Hepatocyte (in vitro differentiated cells): Measurements from ENCODE around the gene LAP3. TPM values are rescaled to one million over a fixed set of nuclear protein-coding genes. Genes with fewer than 3 reads are reported as not detected.

ENCODE experiments used
- DNase-seq: peaks from one replicate; pipeline ENCODE4 v3.0.0-alpha.2; 2016; ENCODE audit warnings: low spot score
- H2AFZ ChIP-seq: fragments of 200-600 bp; sonication (generic); 2 replicates; pipeline ENCODE4 v1.6.0; 2016; ENCODE audit warnings: antibody characterized with exemption, mild to moderate bottlenecking
- H3K27ac ChIP-seq: fragments of 200-600 bp; sonication (generic); 2 replicates; pipeline ENCODE4 v1.5.1; 2016; ENCODE audit warnings: mild to moderate bottlenecking
- H3K27me3 ChIP-seq: fragments of 200-600 bp; sonication (generic); 2 replicates; pipeline ENCODE4 v1.6.1; 2016
- H3K36me3 ChIP-seq: fragments of 200-600 bp; sonication (generic); replicated peaks from 2 replicates; pipeline ENCODE4 v1.5.1; 2016; ENCODE audit warnings: low read depth; ENCODE audit not compliant: insufficient read depth
- H3K4me1 ChIP-seq: fragments of 200-600 bp; sonication (generic); 2 replicates; pipeline ENCODE4 v1.5.1; 2016; ENCODE audit warnings: mild to moderate bottlenecking, moderate library complexity; ENCODE audit not compliant: insufficient read depth
- H3K4me2 ChIP-seq: fragments of 200-600 bp; sonication (generic); 2 replicates; pipeline ENCODE4 v1.6.0; 2016
- H3K4me3 ChIP-seq: fragments of 200-600 bp; sonication (generic); 2 replicates; pipeline ENCODE4 v1.5.1; 2016; ENCODE audit warnings: mild to moderate bottlenecking
- H3K79me2 ChIP-seq: fragments of 200-600 bp; sonication (generic); 2 replicates; pipeline ENCODE4 v1.6.0; 2017; ENCODE audit warnings: mild to moderate bottlenecking
- H3K9me2 ChIP-seq: fragments of 200-600 bp; sonication (generic); replicated peaks from 2 replicates; pipeline ENCODE4 v1.6.0; 2017; ENCODE audit warnings: mild to moderate bottlenecking; ENCODE audit not compliant: insufficient read depth
- H3K9me3 ChIP-seq: fragments of 200-600 bp; sonication (generic); 2 replicates; pipeline ENCODE4 v1.5.1; 2016; ENCODE audit warnings: low read depth, mild to moderate bottlenecking
- H4K20me1 ChIP-seq: fragments of 200-600 bp; sonication (generic); 2 replicates; pipeline ENCODE4 v1.6.0; 2016; ENCODE audit warnings: mild to moderate bottlenecking; ENCODE audit not compliant: insufficient read depth, poor library complexity, severe bottlenecking
- EZH2 ChIP-seq: fragments of 200-600 bp; sonication (generic); IDR thresholded peaks from 2 replicates; pipeline ENCODE4 v1.6.1; 2016; ENCODE audit warnings: antibody characterized with exemption, mild to moderate bottlenecking, borderline replicate concordance
- EZH2phosphoT487 ChIP-seq: fragments of 200-600 bp; sonication (generic); IDR thresholded peaks from one replicate; pipeline ENCODE4 v1.6.1; 2018; ENCODE audit warnings: antibody characterized with exemption, mild to moderate bottlenecking, low read depth, moderate library complexity; ENCODE audit not compliant: unreplicated experiment, severe bottlenecking
- WGBS: methylation state at CpG from one replicate; pipeline ENCODE4 v1.1.6; 2016; ENCODE audit warnings: low lambda C conversion rate; ENCODE audit errors: missing lambda C conversion rate; 5-methylcytosine and 5-hydroxymethylcytosine counted together
- polyA plus RNA-seq: library from polyadenylated mRNA; unstranded; fragments of >200 nt; fragmentation: Nextera tagmentation; extraction: Ambion mirVana; gene quantifications from 2 replicates; pipeline ENCODE4 v1.2.1, GENCODE V29; 2016
- total RNA-seq: library from RNA; depleted of rRNA; stranded (reverse); fragments of >200 nt; gene quantifications from 2 replicates; pipeline ENCODE4 v1.2.3, GENCODE V29; 2014
- TF ChIP-seq, protein P1 (sequence below): fragments of 200-600 bp; sonication (generic); IDR thresholded peaks from 2 replicates; pipeline ENCODE4 v1.5.1; 2016; ENCODE audit warnings: antibody characterized with exemption, mild to moderate bottlenecking; ENCODE audit not compliant: poor library complexity

Gene LAP3
- total and polyA plus RNA-seq, 2 experiments from 2014 or later = 53.2 to 76.4 TPM

DNA sequence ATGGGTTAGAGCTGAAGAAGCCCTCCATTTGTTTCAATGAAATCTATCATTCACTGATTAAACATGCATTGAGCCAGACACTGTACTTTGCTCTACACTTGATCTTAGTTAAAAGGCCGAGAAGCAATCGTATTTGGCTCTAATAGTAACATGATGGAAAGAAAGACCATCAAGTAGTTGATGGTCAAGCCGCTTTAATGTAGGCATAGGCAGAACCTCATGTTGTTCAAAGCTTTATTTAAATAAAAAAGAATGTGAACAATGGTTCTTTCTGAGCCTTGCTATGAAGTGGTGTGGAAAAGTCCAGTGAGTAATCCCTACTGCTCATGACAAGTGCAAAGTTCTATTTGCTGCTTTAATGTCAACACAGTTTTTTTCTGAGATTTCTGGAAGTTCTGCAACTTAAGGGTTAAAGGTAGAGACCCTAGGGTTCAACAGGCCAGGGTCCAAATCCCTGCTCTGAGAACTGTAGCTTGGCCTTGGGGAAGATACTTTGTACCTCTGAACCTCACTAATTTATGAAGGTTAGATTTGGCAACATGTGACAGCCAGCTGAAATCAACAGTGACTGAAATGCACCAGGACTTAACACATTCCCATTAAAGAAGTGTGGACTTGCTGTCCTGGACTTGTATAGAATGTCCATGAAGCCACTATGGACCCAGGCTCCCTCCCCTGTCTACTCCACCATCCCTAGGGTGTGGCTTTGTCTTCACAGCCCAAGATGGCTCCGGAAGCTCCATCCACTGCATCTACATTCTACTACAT, 17.9 kb upstream of the LAP3 start:
- no peaks in the 10 kb centered on the region for H3K4me1 ChIP-seq
- TF ChIP-seq, protein P1, sequence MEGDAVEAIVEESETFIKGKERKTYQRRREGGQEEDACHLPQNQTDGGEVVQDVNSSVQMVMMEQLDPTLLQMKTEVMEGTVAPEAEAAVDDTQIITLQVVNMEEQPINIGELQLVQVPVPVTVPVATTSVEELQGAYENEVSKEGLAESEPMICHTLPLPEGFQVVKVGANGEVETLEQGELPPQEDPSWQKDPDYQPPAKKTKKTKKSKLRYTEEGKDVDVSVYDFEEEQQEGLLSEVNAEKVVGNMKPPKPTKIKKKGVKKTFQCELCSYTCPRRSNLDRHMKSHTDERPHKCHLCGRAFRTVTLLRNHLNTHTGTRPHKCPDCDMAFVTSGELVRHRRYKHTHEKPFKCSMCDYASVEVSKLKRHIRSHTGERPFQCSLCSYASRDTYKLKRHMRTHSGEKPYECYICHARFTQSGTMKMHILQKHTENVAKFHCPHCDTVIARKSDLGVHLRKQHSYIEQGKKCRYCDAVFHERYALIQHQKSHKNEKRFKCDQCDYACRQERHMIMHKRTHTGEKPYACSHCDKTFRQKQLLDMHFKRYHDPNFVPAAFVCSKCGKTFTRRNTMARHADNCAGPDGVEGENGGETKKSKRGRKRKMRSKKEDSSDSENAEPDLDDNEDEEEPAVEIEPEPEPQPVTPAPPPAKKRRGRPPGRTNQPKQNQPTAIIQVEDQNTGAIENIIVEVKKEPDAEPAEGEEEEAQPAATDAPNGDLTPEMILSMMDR = no peak
- TF ChIP-seq EZH2 (no peak), EZH2phosphoT487 (no peak)
- no peaks in the 10 kb centered on the region for H3K27me3 ChIP-seq
- peak; percentile 26 for DNase-seq
- H2AFZ ChIP-seq = no peak overlapping the region
- no peak overlapping the region for H3K4me2 ChIP-seq
- H3K27ac ChIP-seq = peak overlapping the region; percentile 54
- 80% methylated on average over 4 of the region's 4 CpGs for WGBS
- no peaks in the 10 kb centered on the region for H4K20me1 ChIP-seq
- H3K9me3 ChIP-seq = no peaks in the 10 kb centered on the region
- no peaks in the 10 kb centered on the region for H3K79me2 ChIP-seq
- no peak overlapping the region for H3K4me3 ChIP-seq
- H3K36me3 ChIP-seq = no peaks in the 10 kb centered on the region
- no peaks in the 10 kb centered on the region for H3K9me2 ChIP-seq

DNA sequence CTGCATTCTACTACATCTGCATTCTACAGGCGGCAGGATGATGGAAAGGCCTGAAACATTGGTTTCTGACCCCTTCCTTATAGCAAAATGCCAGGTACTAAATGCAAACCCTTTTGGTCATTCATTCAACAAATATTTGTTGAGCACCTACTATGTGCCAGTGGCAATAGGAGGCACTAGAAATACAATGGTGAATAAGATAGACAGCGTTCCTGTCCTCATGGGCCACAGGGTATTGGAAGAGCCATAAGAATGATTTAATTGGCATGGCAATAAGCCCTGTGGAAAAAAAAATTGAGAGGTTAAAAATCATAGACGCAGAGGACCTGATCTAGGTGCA, 17.3 kb upstream of the LAP3 start:
- TF ChIP-seq EZH2phosphoT487 = no peak
- TF ChIP-seq, protein P1 = no peak
- TF ChIP-seq EZH2 = no peak
- no peak overlapping the region for H3K4me3 ChIP-seq
- no peaks in the 10 kb centered on the region for H4K20me1 ChIP-seq
- H3K9me2 ChIP-seq = no peaks in the 10 kb centered on the region
- DNase-seq = no peak
- H3K4me2 ChIP-seq = no peak overlapping the region
- no peaks in the 10 kb centered on the region for H3K27me3 ChIP-seq
- H3K27ac ChIP-seq = peak overlapping the region; percentile 54
- H2AFZ ChIP-seq = no peak overlapping the region
- 96% methylated on average over 3 of the region's 3 CpGs for WGBS
- no peaks in the 10 kb centered on the region for H3K79me2 ChIP-seq
- no peaks in the 10 kb centered on the region for H3K36me3 ChIP-seq
- no peaks in the 10 kb centered on the region for H3K4me1 ChIP-seq
- H3K9me3 ChIP-seq = no peaks in the 10 kb centered on the region

DNA sequence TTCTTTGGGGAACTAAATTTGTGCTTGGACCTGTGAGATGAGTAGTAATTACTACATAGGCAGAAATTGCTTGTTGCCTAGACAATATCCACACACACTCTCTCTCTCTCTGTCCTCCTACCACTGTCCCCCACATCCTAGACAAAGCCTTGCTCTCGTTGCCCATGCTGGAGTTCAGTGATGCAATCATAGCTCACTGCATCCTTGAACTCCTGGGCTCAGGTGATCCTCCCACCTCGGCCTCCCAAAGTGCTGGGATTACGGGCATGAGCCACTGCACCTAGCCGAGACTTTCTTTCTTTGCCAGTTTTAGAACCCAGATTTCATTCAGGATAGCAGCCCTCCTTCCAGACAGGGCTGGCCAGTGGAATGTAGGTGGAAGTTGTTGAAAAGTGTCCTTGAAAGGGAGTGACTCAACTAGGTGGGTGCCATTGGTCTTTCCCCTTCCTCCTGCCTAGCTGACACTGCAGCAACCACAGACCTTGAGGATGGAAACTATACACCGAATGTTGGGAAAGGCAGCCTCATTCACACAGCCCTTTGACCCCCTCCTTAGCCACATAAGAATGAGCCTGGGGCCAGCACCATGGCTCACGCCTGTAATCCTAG, 16.8 kb upstream of the LAP3 start:
- Histone ChIP-seq H3K36me3 (no peaks in the 10 kb centered on the region), H2AFZ (no peak overlapping the region), H3K4me1 (no peaks in the 10 kb centered on the region), H3K79me2 (no peaks in the 10 kb centered on the region), H3K4me3 (no peak overlapping the region), H3K27ac (no peak overlapping the region), H4K20me1 (no peaks in the 10 kb centered on the region), H3K4me2 (no peak overlapping the region), H3K27me3 (no peaks in the 10 kb centered on the region), H3K9me2 (no peaks in the 10 kb centered on the region), H3K9me3 (no peaks in the 10 kb centered on the region)
- no peak for DNase-seq
- 88% methylated on average over 6 of the region's 6 CpGs for WGBS
- TF ChIP-seq, protein P1 = no peak
- no peak for TF ChIP-seq EZH2phosphoT487
- TF ChIP-seq EZH2 = no peak
